LNCAP (cell line): ENCODE measurements around the gene TRIM17.

Experiments
- CTCF ChIP-seq: fragments of 450-650 bp; IDR thresholded peaks from 2 replicates; pipeline ENCODE4 v1.5.1; 2017; ENCODE audit warnings: mild to moderate bottlenecking

Gene TRIM17

DNA sequence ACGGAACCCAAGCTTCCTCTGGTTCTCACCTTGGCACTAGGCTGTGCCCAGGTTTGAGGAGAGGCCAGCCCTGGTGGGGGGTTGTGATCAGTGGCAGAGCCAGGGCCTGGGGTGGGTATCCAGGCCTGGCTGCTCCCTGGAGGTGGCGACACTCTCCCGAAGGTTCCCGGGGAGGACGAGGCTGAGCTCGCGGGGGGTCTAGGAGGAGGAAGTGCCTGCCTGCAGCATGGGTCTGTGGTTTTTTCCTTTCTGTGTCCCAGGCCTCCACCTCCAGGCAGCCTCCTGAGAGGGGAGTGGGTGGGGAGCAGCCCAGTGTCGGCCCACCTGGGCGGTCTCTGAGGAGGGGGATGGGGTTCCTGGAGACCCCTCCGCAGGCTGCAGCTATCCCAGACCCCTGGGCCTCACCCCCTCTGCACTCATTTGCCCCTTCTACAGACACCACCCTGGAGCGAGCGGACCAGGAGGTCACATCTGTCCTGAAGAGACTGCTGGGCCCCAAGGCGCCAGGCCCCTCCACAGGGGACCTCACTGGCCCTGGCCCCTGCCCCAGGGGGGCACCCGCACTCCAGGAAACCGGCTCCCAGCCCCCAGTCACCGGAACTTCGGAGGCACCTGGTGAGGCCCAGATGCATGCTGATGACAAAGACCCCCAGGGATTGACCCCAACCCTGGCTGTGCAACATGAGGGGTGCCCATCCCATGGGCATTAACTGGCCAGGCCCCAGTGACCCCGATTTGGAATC, 54.3 kb downstream of the TRIM17 start:
- TF ChIP-seq CTCF: no peak

DNA sequence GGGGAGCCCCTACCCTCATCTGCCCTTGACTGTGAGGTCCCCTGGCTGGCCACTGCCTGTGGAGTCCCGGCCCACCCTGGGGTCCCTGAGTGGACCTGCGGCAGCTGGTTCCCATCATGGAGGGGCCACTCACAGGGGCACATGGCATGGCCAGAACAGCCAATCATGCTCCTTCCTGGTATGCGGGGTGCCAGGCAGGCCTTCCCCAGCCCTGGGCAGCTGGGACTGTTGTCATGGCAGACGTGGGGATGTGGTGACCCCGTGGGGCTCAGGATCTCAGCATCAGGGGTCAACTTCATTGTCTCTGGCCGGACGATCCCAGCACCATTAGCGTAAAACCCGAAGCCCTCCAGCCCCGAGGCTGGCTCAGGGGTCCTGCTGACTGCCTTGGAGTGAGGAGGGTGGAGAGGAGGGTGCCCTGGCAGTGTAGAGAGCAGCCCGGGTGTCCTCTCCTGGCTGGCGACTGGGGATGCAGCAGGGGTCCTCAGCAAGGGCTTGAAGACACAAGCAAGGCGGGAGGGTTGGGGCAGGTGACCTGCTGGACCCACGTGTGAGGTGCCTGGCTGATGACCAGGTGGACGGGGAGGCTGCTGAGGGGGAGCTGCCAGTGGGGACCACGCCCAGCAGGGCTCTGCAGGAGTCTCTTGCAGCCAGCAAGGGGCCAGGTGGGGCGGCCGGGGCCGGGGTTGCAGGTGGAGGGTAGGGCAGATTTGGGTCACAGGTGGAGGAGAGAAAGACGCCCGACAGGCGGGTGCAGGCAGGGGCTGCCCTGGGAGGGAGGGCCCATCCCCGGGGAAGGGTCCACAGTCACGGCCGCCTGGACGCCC, 55.1 kb downstream of the TRIM17 start:
- no peak for TF ChIP-seq CTCF

- no peak for TF ChIP-seq CTCF
Observed at GRCh38 chr1:228360533-228361313, 55.9 kb downstream of the TRIM17 start.

DNA sequence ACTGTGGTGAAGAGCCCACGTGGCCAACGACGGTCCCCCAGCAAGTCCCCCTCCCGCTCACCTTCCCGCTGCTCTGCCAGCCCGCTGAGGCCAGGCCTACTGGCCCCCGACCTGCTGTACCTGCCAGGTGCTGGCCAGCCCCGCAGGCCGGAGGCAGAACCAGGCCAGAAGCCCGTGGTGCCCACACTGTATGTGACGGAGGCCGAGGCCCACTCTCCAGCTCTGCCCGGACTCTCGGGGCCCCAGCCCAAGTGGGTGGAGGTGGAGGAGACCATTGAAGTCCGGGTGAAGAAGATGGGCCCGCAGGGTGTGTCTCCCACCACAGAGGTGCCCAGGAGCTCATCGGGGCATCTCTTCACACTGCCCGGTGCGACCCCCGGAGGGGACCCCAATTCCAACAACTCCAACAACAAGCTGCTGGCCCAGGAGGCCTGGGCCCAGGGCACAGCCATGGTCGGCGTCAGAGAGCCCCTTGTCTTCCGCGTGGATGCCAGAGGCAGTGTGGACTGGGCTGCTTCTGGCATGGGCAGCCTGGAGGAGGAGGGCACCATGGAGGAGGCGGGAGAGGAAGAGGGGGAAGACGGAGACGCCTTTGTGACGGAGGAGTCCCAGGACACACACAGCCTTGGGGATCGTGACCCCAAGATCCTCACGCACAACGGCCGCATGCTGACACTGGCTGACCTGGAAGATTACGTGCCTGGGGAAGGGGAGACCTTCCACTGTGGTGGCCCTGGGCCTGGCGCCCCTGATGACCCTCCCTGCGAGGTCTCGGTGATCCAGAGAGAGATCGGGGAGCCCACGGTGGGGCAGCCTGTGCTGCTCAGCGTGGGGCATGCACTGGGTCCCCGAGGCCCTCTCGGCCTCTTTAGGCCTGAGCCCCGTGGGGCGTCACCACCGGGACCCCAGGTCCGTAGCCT, 56.8 kb downstream of the TRIM17 start:
- TF ChIP-seq CTCF: no peak

DNA sequence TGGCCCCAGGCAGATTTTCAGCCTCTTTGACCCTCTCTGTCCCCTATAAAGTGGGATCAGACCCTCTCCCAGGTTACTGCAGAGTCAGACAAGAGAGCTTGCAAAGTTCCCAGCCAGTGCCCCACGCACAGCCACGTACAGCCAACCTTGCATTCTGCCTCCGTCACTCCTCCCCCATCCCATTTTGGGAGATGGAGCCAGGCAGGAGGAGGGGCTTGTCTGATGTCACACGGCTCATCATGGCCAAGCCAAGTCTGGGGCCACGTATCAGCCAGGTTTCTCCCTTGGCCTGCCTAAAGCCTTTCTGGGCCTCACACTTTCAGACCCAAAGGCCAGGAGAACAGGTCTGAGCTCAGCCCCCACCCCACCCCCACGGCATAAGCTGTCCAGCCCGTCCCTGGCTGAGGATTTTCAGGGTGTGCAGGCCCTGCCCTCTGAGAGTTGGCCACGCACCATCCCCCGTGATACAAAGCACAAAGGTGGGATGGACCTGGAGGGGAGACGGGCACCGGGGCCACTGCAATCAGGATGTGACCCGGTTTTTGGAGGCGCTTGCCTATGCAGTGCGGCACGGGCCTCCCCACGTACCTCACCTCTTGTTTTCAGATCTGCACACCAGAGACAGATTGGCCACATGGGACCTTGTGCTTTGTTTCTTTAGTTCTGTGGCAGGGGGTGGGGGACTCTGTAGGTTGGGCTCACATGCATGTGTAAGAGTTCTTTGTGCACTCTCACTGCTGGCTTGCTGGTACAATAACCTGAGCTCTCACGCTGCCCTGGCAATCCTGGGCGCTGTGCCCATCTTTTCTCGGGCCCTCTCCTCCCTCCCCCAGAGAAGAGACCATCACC, 57.7 kb downstream of the TRIM17 start:
- TF ChIP-seq CTCF: no peak

DNA sequence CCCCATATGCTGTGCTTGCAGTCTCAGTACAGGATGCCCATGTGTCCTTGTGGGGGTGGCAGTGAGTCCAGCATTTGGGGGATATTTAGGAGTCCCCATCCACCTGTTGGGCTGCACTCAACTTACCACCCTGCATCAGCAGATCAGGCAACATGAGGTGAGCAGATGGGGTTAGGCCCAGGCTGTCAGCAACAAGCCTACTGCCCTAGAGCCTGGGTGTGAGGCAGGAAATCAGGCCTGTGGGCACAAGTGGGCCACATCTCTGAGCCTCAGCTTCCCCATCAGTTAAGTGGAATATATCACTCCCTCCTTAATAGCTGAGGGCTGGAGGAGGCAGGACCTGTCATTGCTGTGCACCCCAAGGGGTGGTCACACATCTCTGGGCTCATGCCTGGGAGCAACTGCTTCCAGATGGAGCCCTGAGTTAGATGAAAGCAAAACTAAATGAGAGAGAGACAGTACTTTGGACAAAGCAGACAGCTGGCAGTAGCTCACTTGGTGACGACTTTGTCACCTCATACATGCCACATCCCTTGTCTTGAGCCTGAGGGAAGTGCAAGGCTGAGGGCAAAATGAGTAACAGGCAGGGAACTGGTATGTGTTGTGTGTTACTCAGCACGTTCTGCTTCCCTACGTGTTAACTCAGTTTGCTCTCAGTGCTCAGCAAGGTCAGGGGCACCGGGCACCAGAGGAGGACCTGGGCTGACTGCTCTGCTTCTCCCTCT, 58.5 kb downstream of the TRIM17 start:
- no peak for TF ChIP-seq CTCF
